Mucosa of rectum (tissue), 2 donors: Measurements from ENCODE around the gene PIEZO1.

Source experiments
- H3K27ac ChIP-seq, 2 donors: one replicate each; pipeline ENCODE4 v1.7.0; 2013; ENCODE audit warnings: inconsistent platforms in 2 of 2, low read depth in 2 of 2, low read length in 2 of 2
- H3K27me3 ChIP-seq, 2 donors: one replicate each; pipeline ENCODE4 v1.7.0; 2013; ENCODE audit warnings: low read length in 2 of 2; ENCODE audit not compliant: control insufficient read depth in 2 of 2, insufficient read depth in 2 of 2
- H3K36me3 ChIP-seq, 2 donors: one replicate each; pipeline ENCODE4 v1.7.0; 2013; ENCODE audit warnings: low read length in 2 of 2; ENCODE audit not compliant: control insufficient read depth in 2 of 2, insufficient read depth in 2 of 2
- H3K4me1 ChIP-seq, 2 donors: one replicate each; pipeline ENCODE4 v1.7.0; 2013; ENCODE audit warnings: low read length in 2 of 2, mild to moderate bottlenecking in 1 of 2; ENCODE audit not compliant: control insufficient read depth in 2 of 2, insufficient read depth in 2 of 2
- H3K4me3 ChIP-seq, 2 donors: one replicate each; pipeline ENCODE4 v1.7.0; 2013; ENCODE audit warnings: low read length in 2 of 2
- H3K9ac ChIP-seq, 2 donors: one replicate each; pipeline ENCODE4 v1.7.0; 2013; ENCODE audit warnings: low read length in 2 of 2, low read depth in 1 of 2, mild to moderate bottlenecking in 1 of 2
- H3K9me3 ChIP-seq, 2 donors: one replicate each; pipeline ENCODE4 v1.7.0; 2013; ENCODE audit warnings: low read length in 2 of 2; ENCODE audit not compliant: control insufficient read depth in 2 of 2
- donor health status: healthy.
- donor health status: Normal muscosa, but diverticular disease.

PIEZO1 gene

GRCh38 chr16:88803264-88803987 is 18.4 kb upstream of the PIEZO1 start, which contains the start of gene CDT1:
TSS of gene CDT1 (plus strand) at chr16:88803789. CDS start at chr16:88803832, 43 bp downstream.
- peak within 1 kb of the TSS; percentile 52 to 55 for H3K9ac ChIP-seq
- H3K27ac ChIP-seq = peak within 1 kb of the TSS in 1 of 2 donors; percentile 61
- H3K4me1 ChIP-seq = peaks cover 0 to 8% of the 10 kb centered on the region in 2 donors
- H3K4me3 ChIP-seq = peak within 1 kb of the TSS; percentile 63 to 74
- H3K27me3 ChIP-seq = no peaks in the 10 kb centered on the region
- H3K9me3 ChIP-seq = no peaks in the 10 kb centered on the region
- peaks cover 0 to 1% of the 10 kb centered on the region in 2 donors for H3K36me3 ChIP-seq

GRCh38 chr16:88800277-88800592 is 15.2 kb upstream of the PIEZO1 start:
- Histone ChIP-seq H3K4me1 (peaks cover 0 to 8% of the 10 kb centered on the region in 2 donors), H3K27ac (no peak overlapping the region), H3K9me3 (no peaks in the 10 kb centered on the region), H3K4me3 (no peak overlapping the region), H3K27me3 (no peaks in the 10 kb centered on the region), H3K36me3 (no peaks in the 10 kb centered on the region), H3K9ac (no peak overlapping the region)

DNA sequence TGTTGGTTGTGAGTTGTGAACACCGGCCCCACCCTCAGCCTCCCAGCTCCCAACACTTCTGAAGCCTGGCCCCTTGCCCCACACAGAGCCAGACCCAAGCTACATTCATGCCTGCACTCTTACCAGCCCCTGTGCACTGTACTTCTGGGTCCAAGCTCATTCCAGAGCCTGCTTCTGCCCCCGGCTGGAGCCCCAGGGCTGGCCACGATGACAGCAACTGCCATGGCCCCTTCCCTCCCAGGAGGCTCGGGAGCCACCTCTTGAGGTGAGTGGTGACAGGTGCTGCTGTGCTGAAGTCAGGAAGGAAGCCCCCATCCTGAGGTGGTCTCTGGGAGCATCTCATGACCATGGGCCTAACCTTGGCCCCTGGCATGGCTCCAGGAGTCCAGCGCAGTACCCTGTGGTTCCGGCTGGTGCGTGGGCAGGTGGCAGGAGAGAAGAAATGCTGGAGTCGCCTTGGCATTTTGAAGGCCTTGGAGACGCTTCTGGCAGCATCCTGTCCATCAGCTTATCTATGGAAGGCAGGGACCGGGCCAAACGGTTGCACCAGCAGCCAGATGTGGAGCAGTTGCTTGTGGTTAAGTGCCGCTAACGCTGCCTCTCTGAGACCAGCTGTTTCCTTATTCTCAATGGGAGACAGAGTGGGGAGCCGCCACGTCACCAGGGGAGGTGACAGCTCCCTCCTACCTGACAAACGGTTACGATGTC is 14.7 kb upstream of the PIEZO1 start:
- Histone ChIP-seq H3K27ac (no peak overlapping the region), H3K9me3 (no peaks in the 10 kb centered on the region), H3K4me3 (no peak overlapping the region), H3K9ac (no peak overlapping the region), H3K27me3 (no peaks in the 10 kb centered on the region), H3K4me1 (peaks cover 0 to 7% of the 10 kb centered on the region in 2 donors), H3K36me3 (no peaks in the 10 kb centered on the region)

- no peaks in the 10 kb centered on the region for H3K27me3 ChIP-seq
- no peak overlapping the region for H3K4me3 ChIP-seq
- no peak overlapping the region for H3K9ac ChIP-seq
- peaks cover 0 to under 1% of the 10 kb centered on the region in 2 donors for H3K4me1 ChIP-seq
- no peaks in the 10 kb centered on the region for H3K9me3 ChIP-seq
- no peaks in the 10 kb centered on the region for H3K36me3 ChIP-seq
- H3K27ac ChIP-seq = no peak overlapping the region
These were observed 13.9 kb upstream of the PIEZO1 start for GRCh38 chr16:88798772-88799455.

GRCh38 chr16:88798073-88798472 is 13.1 kb upstream of the PIEZO1 start:
- Histone ChIP-seq H3K9me3 (no peaks in the 10 kb centered on the region), H3K27me3 (no peaks in the 10 kb centered on the region), H3K36me3 (no peaks in the 10 kb centered on the region), H3K27ac (no peak overlapping the region), H3K9ac (no peak overlapping the region), H3K4me3 (no peak overlapping the region), H3K4me1 (peaks cover 0 to 3% of the 10 kb centered on the region in 2 donors)

- Histone ChIP-seq H3K4me3 (no peak overlapping the region), H3K4me1 (peaks cover 0 to 3% of the 10 kb centered on the region in 2 donors), H3K9ac (no peak overlapping the region), H3K27me3 (no peaks in the 10 kb centered on the region), H3K27ac (no peak overlapping the region), H3K9me3 (no peaks in the 10 kb centered on the region), H3K36me3 (no peaks in the 10 kb centered on the region)
These were observed 11.3 kb upstream of the PIEZO1 start for GRCh38 chr16:88796278-88796677.

GRCh38 chr16:88793251-88793954 is 8.4 kb upstream of the PIEZO1 start:
- no peaks in the 10 kb centered on the region for H3K27me3 ChIP-seq

DNA sequence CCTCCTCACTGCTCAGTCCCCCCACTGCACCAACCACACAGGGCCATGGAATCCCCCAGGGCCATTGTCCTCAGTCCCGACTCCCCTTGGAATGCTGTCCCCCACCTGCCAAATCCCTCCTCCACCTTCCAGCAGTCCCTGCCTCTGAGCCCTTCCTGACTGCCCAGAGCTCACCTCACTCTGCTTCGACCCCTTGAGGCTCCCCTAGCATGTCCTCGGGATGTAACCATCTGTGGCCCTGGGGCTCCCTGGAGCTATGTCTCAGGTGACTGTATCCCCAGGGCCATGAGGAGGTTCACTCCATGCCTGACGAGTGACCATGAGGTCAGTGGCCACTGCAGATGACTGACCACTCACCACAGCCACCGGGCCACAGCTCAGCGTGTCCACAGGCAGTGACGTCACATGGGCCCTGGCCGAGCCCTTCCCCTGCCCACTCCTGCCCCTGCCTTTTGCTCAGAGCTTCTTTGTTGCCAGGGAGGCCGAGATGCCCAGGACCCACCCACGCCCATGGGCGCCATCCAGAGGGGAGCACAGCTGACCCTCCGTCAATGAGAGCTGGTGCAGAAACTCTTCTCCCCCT is 7.7 kb upstream of the PIEZO1 start:
- Histone ChIP-seq H3K27me3 (no peaks in the 10 kb centered on the region), H3K4me1 (peaks cover 0 to 6% of the 10 kb centered on the region in 2 donors), H3K9me3 (no peaks in the 10 kb centered on the region), H3K9ac (no peak overlapping the region), H3K27ac (no peak overlapping the region), H3K36me3 (no peaks in the 10 kb centered on the region), H3K4me3 (no peak overlapping the region)

More at GRCh38 chr16:88793251-88793954, 8.4 kb upstream of the PIEZO1 start:
- peaks cover 0 to 6% of the 10 kb centered on the region in 2 donors for H3K4me1 ChIP-seq
- H3K36me3 ChIP-seq = no peaks in the 10 kb centered on the region
- no peaks in the 10 kb centered on the region for H3K9me3 ChIP-seq
- H3K9ac ChIP-seq = no peak overlapping the region
- no peak overlapping the region for H3K27ac ChIP-seq
- no peak overlapping the region for H3K4me3 ChIP-seq

GRCh38 chr16:88792078-88792550 is 7.1 kb upstream of the PIEZO1 start:
- Histone ChIP-seq H3K4me3 (no peak overlapping the region), H3K9ac (no peak overlapping the region), H3K36me3 (no peaks in the 10 kb centered on the region), H3K4me1 (peaks cover 0 to 6% of the 10 kb centered on the region in 2 donors), H3K27ac (no peak overlapping the region), H3K27me3 (no peaks in the 10 kb centered on the region), H3K9me3 (no peaks in the 10 kb centered on the region)
